Measurements from ENCODE around the gene PARM1.

Gene PARM1

DNA sequence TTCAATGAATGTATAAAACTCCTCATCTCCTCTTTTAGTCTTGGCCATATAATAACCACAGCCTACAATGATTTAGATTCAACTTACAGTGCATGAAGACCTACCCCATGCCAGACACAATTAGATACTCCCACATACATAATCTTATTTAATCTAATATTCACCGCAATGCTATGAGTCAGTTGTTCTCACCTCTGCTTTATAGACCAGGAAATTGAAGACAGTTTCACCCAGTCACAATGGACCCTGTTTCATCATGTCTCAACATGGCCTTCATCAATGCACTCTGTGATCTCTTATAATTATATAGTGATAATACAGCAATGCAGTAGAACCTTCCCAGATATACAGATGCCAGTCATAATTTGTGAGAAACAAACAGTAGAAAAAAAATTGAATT is 148.6 kb downstream of the PARM1 start:
- TF ChIP-seq, protein P1, sequence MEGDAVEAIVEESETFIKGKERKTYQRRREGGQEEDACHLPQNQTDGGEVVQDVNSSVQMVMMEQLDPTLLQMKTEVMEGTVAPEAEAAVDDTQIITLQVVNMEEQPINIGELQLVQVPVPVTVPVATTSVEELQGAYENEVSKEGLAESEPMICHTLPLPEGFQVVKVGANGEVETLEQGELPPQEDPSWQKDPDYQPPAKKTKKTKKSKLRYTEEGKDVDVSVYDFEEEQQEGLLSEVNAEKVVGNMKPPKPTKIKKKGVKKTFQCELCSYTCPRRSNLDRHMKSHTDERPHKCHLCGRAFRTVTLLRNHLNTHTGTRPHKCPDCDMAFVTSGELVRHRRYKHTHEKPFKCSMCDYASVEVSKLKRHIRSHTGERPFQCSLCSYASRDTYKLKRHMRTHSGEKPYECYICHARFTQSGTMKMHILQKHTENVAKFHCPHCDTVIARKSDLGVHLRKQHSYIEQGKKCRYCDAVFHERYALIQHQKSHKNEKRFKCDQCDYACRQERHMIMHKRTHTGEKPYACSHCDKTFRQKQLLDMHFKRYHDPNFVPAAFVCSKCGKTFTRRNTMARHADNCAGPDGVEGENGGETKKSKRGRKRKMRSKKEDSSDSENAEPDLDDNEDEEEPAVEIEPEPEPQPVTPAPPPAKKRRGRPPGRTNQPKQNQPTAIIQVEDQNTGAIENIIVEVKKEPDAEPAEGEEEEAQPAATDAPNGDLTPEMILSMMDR (IDR thresholded peaks at IDR 0.05; ENCODE audit: low read length), result no peak
- no peak for TF ChIP-seq EZH2 (IDR thresholded peaks at IDR 0.05; ENCODE audit: borderline replicate concordance, low read length)
- Histone ChIP-seq H3K9me2 (ENCODE audit: low read depth, low read length) (no peaks in the 10 kb centered on the region), H3F3A (ENCODE audit: insufficient read depth, low read length) (no peaks in the 10 kb centered on the region), H3K27me3 (ENCODE audit: insufficient read depth, low read length) (no peaks in the 10 kb centered on the region), H3K4me2 (ENCODE audit: low read length) (no peak overlapping the region), H2AFZ (ENCODE audit: low read length) (no peak overlapping the region), H3K36me3 (ENCODE audit: insufficient read depth, low read length) (no peaks in the 10 kb centered on the region), H4K20me1 (ENCODE audit: insufficient read depth, low read length) (no peaks in the 10 kb centered on the region), H3K9ac (ENCODE audit: low read length) (no peak overlapping the region), H3K79me2 (ENCODE audit: insufficient read depth, low read length) (no peaks in the 10 kb centered on the region), H3K4me3 (ENCODE audit: low read depth, low read length, poor library complexity, severe bottlenecking) (no peak overlapping the region), H3K9me3 (ENCODE audit: low read length) (no peaks in the 10 kb centered on the region), H3K4me1 (ENCODE audit: insufficient read depth, low read length, severe bottlenecking) (no peaks in the 10 kb centered on the region), H3K27ac (ENCODE audit: low read depth, low read length, poor library complexity, severe bottlenecking) (no peak overlapping the region)

DNA sequence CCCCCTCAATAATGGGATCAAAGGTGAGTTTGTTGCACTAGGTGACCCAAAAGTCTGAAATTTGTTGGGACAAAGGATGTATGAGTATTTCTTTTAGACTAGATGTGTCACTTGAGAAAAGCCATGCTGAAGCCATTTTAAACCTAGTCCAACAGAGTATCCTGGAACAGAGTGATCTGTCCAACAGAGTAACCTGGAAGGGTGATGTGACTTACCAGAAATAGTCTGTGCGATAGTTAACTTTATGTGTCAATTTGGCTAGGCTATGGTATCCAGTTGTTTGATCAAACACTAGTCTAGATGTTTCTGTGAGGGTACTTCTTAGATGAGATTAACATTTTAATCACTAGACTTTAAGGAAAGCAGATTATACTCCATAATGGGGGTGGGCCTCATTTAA is 154.5 kb downstream of the PARM1 start:
- no peaks in the 10 kb centered on the region for H3K4me1 ChIP-seq (ENCODE audit: insufficient read depth, low read length, severe bottlenecking)

DNA sequence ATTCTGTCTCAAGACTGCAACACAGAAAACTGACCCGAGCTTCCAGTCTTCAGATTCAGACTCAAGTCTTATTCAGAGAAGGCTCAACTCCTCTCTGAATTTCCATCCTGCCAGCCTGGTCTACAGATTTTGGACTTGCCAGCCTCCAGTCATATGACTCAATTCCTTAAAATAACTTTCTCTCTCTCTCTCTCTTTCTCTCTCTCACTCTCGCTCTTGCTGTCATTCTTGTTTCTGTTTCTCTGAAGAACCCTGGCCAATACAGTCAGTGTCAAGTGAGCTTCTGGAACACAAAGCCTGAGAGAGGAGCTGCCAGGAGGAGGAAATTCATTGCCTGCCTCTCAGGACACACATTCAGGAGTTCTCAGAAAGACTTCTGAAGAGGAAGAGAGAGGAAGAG is 154.9 kb downstream of the PARM1 start:
- Histone ChIP-seq H3F3A (ENCODE audit: insufficient read depth, low read length) (no peaks in the 10 kb centered on the region), H3K4me3 (ENCODE audit: low read depth, low read length, poor library complexity, severe bottlenecking) (no peak overlapping the region), H3K27ac (ENCODE audit: low read depth, low read length, poor library complexity, severe bottlenecking) (no peak overlapping the region), H3K4me2 (ENCODE audit: low read length) (no peak overlapping the region), H2AFZ (ENCODE audit: low read length) (no peak overlapping the region), H3K79me2 (ENCODE audit: insufficient read depth, low read length) (no peaks in the 10 kb centered on the region), H3K9me3 (ENCODE audit: low read length) (no peaks in the 10 kb centered on the region), H3K4me1 (ENCODE audit: insufficient read depth, low read length, severe bottlenecking) (no peaks in the 10 kb centered on the region), H3K27me3 (ENCODE audit: insufficient read depth, low read length) (no peaks in the 10 kb centered on the region), H3K36me3 (ENCODE audit: insufficient read depth, low read length) (no peaks in the 10 kb centered on the region), H4K20me1 (ENCODE audit: insufficient read depth, low read length) (no peaks in the 10 kb centered on the region), H3K9me2 (ENCODE audit: low read depth, low read length) (no peaks in the 10 kb centered on the region), H3K9ac (ENCODE audit: low read length) (no peak overlapping the region)
- TF ChIP-seq, protein P1 (IDR thresholded peaks at IDR 0.05; ENCODE audit: low read length), result no peak
- TF ChIP-seq EZH2 (IDR thresholded peaks at IDR 0.05; ENCODE audit: borderline replicate concordance, low read length), result no peak

More for the DNA sequence above, 154.5 kb downstream of the PARM1 start:
- H2AFZ ChIP-seq (ENCODE audit: low read length), result no peak overlapping the region
- no peaks in the 10 kb centered on the region for H3F3A ChIP-seq (ENCODE audit: insufficient read depth, low read length)
- H3K9me2 ChIP-seq (ENCODE audit: low read depth, low read length), result no peaks in the 10 kb centered on the region
- no peaks in the 10 kb centered on the region for H3K9me3 ChIP-seq (ENCODE audit: low read length)
- no peak overlapping the region for H3K27ac ChIP-seq (ENCODE audit: low read depth, low read length, poor library complexity, severe bottlenecking)
- no peak overlapping the region for H3K4me3 ChIP-seq (ENCODE audit: low read depth, low read length, poor library complexity, severe bottlenecking)
- no peaks in the 10 kb centered on the region for H4K20me1 ChIP-seq (ENCODE audit: insufficient read depth, low read length)
- H3K27me3 ChIP-seq (ENCODE audit: insufficient read depth, low read length), result no peaks in the 10 kb centered on the region
- no peak overlapping the region for H3K9ac ChIP-seq (ENCODE audit: low read length)
- H3K4me2 ChIP-seq (ENCODE audit: low read length), result no peak overlapping the region
- H3K36me3 ChIP-seq (ENCODE audit: insufficient read depth, low read length), result no peaks in the 10 kb centered on the region
- TF ChIP-seq, protein P1 (IDR thresholded peaks at IDR 0.05; ENCODE audit: low read length), result no peak
- no peak for TF ChIP-seq EZH2 (IDR thresholded peaks at IDR 0.05; ENCODE audit: borderline replicate concordance, low read length)
- H3K79me2 ChIP-seq (ENCODE audit: insufficient read depth, low read length), result no peaks in the 10 kb centered on the region

All from OCI-LY1 (cell line).